Ascending aorta (tissue), 2 donors: Measurements from ENCODE around the gene DIAPH2. TPM values are rescaled to one million over a fixed set of nuclear protein-coding genes. Genes with fewer than 3 reads are reported as not detected.

ENCODE experiments used
- DNase-seq, 2 donors: peaks; one replicate each; pipeline ENCODE4 v3.0.0-alpha.2; 2019; ENCODE audit warnings: low spot score in 2 of 2
- H3K27ac ChIP-seq, 2 donors: fragments of 200-600 bp; sonication (generic); one replicate each; pipeline ENCODE4 v1.5.1; 2016 to 2017; ENCODE audit warnings: mild to moderate bottlenecking in 1 of 2
- H3K27me3 ChIP-seq: fragments of 200-600 bp; sonication (generic); one replicate; pipeline ENCODE4 v1.5.1; 2017
- H3K36me3 ChIP-seq, 2 donors: fragments of 200-600 bp; sonication (generic); one replicate each; pipeline ENCODE4 v1.5.1; 2016
- H3K4me1 ChIP-seq, 2 donors: fragments of 200-600 bp; sonication (generic); one replicate each; pipeline ENCODE4 v1.5.1; 2016 to 2017; ENCODE audit warnings: mild to moderate bottlenecking in 1 of 2
- H3K4me3 ChIP-seq, 2 donors: fragments of 200-600 bp; sonication (generic); one replicate each; pipeline ENCODE4 v1.5.1; 2016 to 2017; ENCODE audit warnings: mild to moderate bottlenecking in 1 of 2
- H3K9me3 ChIP-seq, 2 donors: fragments of 200-600 bp; sonication (generic); one replicate each; pipeline ENCODE4 v1.5.1; 2016
- CTCF ChIP-seq, 3 experiments: fragments of 200-600 bp in 2 of 3; fragments of 450-650 bp in 1 of 3; sonication (generic) in 2 of 3; IDR thresholded peaks; one replicate each; pipeline ENCODE4 v1.5.1; 2016 to 2019; ENCODE audit warnings: antibody characterized with exemption in 3 of 3, mild to moderate bottlenecking in 1 of 3, moderate library complexity in 1 of 3
- intact Hi-C: fragments of 100-400 bp; cut with DNase I; formaldehyde crosslinking; loops from one replicate; pipeline ENCODE4 v1.15.1; 2023
- total RNA-seq: library from RNA; depleted of rRNA; stranded (reverse); fragments of >200 nt; gene quantifications from one replicate; pipeline ENCODE4 v1.1.0, GENCODE V29; 2016

The DIAPH2 gene
- total RNA-seq, 1 donor from 2014 or later = 27.9 TPM

GRCh38 chrX:97320305-97320704 is 635.7 kb downstream of the DIAPH2 start:
- Histone ChIP-seq H3K27ac (no peak overlapping the region), H3K27me3 (no peaks in the 10 kb centered on the region), H3K9me3 (no peaks in the 10 kb centered on the region), H3K4me3 (no peak overlapping the region), H3K36me3 (no peaks in the 10 kb centered on the region), H3K4me1 (no peaks in the 10 kb centered on the region)
- intact Hi-C loops = no loop called here
- no peak for DNase-seq
- TF ChIP-seq CTCF (IDR thresholded peaks at IDR 0.05) = no peak

GRCh38 chrX:97322401-97322800 is 637.8 kb downstream of the DIAPH2 start:
- no peak for TF ChIP-seq CTCF (IDR thresholded peaks at IDR 0.05)
- DNase-seq = no peak
- Histone ChIP-seq H3K4me3 (no peak overlapping the region), H3K27me3 (no peaks in the 10 kb centered on the region), H3K4me1 (no peaks in the 10 kb centered on the region), H3K27ac (no peak overlapping the region), H3K9me3 (no peaks in the 10 kb centered on the region), H3K36me3 (no peaks in the 10 kb centered on the region)
- intact Hi-C loops = no loop called here

- Histone ChIP-seq H3K4me3 (no peak overlapping the region), H3K4me1 (no peaks in the 10 kb centered on the region), H3K9me3 (no peaks in the 10 kb centered on the region), H3K36me3 (no peaks in the 10 kb centered on the region), H3K27ac (no peak overlapping the region), H3K27me3 (no peaks in the 10 kb centered on the region)
- intact Hi-C loops = no loop called here
- DNase-seq = no peak
- no peak for TF ChIP-seq CTCF (IDR thresholded peaks at IDR 0.05)
These were observed 641.8 kb downstream of the DIAPH2 start for GRCh38 chrX:97326456-97326855.

GRCh38 chrX:97328853-97329390 is 644.3 kb downstream of the DIAPH2 start:
- no peak overlapping the region for H3K4me3 ChIP-seq
- no peaks in the 10 kb centered on the region for H3K36me3 ChIP-seq
- no peak for DNase-seq
- intact Hi-C loops = no loop called here
- no peaks in the 10 kb centered on the region for H3K27me3 ChIP-seq
- no peak overlapping the region for H3K27ac ChIP-seq
- TF ChIP-seq CTCF (IDR thresholded peaks at IDR 0.05) = no peak
- no peaks in the 10 kb centered on the region for H3K9me3 ChIP-seq
- H3K4me1 ChIP-seq = no peaks in the 10 kb centered on the region

- no peaks in the 10 kb centered on the region for H3K4me1 ChIP-seq
- no peak overlapping the region for H3K4me3 ChIP-seq
- no peak for TF ChIP-seq CTCF (IDR thresholded peaks at IDR 0.05)
- DNase-seq = no peak
- no peaks in the 10 kb centered on the region for H3K27me3 ChIP-seq
- no peaks in the 10 kb centered on the region for H3K36me3 ChIP-seq
- no peak overlapping the region for H3K27ac ChIP-seq
- intact Hi-C loops = no loop called here
- H3K9me3 ChIP-seq = no peaks in the 10 kb centered on the region
These were observed 645.5 kb downstream of the DIAPH2 start for GRCh38 chrX:97330151-97330550.

GRCh38 chrX:97332963-97333362 is 648.3 kb downstream of the DIAPH2 start:
- no peak for TF ChIP-seq CTCF (IDR thresholded peaks at IDR 0.05)
- no peak for DNase-seq
- H3K27ac ChIP-seq = no peak overlapping the region
- H3K4me3 ChIP-seq = no peak overlapping the region
- H3K27me3 ChIP-seq = no peaks in the 10 kb centered on the region
- no peaks in the 10 kb centered on the region for H3K4me1 ChIP-seq
- H3K36me3 ChIP-seq = no peaks in the 10 kb centered on the region
- intact Hi-C loops = no loop called here
- no peaks in the 10 kb centered on the region for H3K9me3 ChIP-seq
